ENCODE data around the gene NPM3. TPM values are rescaled to one million over a fixed set of nuclear protein-coding genes. Genes with fewer than 3 reads are reported as not detected.

Gene NPM3
- total and polyA plus RNA-seq, 2 of the 4 experiments (the other 2 are of a cell fraction): 84.1 to 112 TPM

GRCh38 chr10:101831169-101831811 is 48.0 kb upstream of the NPM3 start (continued):
- TF ChIP-seq BHLHE40 (IDR thresholded peaks at IDR 0.05; ENCODE audit: low read depth, low read length): no peak

- peak overlapping the region; percentile 75 for H4K91ac ChIP-seq (ENCODE audit: insufficient read depth, low read depth, low read length)
- peak overlapping the region; percentile 23 for H3K27ac ChIP-seq (ENCODE audit: insufficient read depth, low read length)
- CTCF ChIA-PET: no interaction called here
- peaks cover 8% of the 10 kb centered on the region for H4K20me1 ChIP-seq (ENCODE audit: insufficient read depth, low read length)
- peaks cover 26% of the 10 kb centered on the region for H3K9me1 ChIP-seq (ENCODE audit: insufficient read depth, low read length)
- peak overlapping the region; percentile 84 for H3K14ac ChIP-seq (replicated peaks; ENCODE audit: low read depth, low read length)
- H2BK5ac ChIP-seq (ENCODE audit: low read depth, low read length, poor library complexity, severe bottlenecking): peak overlapping the region; percentile 53
- H3K4me2 ChIP-seq (ENCODE audit: low read depth, low read length): peak overlapping the region; percentile 71
- H2AFZ ChIP-seq (replicated peaks; ENCODE audit: low read length, poor library complexity): peak overlapping the region; percentile 100
- H3K18ac ChIP-seq (ENCODE audit: low read depth, low read length): peak overlapping the region; percentile 5; the same call in 1 of the 2 replicates
- peak overlapping the region; percentile 36 for H3K9ac ChIP-seq (ENCODE audit: low read depth, low read length)
- peak overlapping the region; percentile 52 to 91 for H4K8ac ChIP-seq (ENCODE audit: low read depth in 2 of 2, low read length in 2 of 2)
- POLR2A ChIA-PET (ENCODE audit: unreplicated experiment): no interaction called here
- dilution Hi-C loops (cut with HindIII; ENCODE audit: low sequenced_read_pairs, unreplicated experiment): no loop called here
- H3K56ac ChIP-seq (ENCODE audit: extremely low read depth, insufficient read depth, low read length): no peak overlapping the region
- no peaks in the 10 kb centered on the region for H3K27me3 ChIP-seq (ENCODE audit: control insufficient read depth, insufficient read depth, low read length)
- DNase-seq (peak; percentile 88), ATAC-seq (ENCODE audit: low read depth) (peak; percentile 86)
- H3K79me1 ChIP-seq (ENCODE audit: low read depth in 1 of 2, low read length in 2 of 2): peaks cover 0 to 25% of the 10 kb centered on the region in 2 experiments; a peak in 2 of 4 replicates
- intact Hi-C loops (cut with micrococcal nuclease): no loop called here
- peak overlapping the region; percentile 36 for H3K4me3 ChIP-seq (ENCODE audit: insufficient read depth, low read depth, low read length)
- H4K5ac ChIP-seq (ENCODE audit: low read depth, low read length): peak overlapping the region; percentile 14
- no peak overlapping the region for H2BK15ac ChIP-seq (ENCODE audit: low read depth, low read length)
- H2AK9ac ChIP-seq (replicated peaks; ENCODE audit: low read depth, low read length, poor library complexity): peak overlapping the region; percentile 98
- peak overlapping the region; percentile 91 for H2AK5ac ChIP-seq (ENCODE audit: low read depth, low read length)
- H3K9me3 ChIP-seq (ENCODE audit: control insufficient read depth, insufficient read depth, low read length): no peaks in the 10 kb centered on the region
- peak overlapping the region; percentile 76; the same call in 1 of the 2 replicates for H3K23ac ChIP-seq (ENCODE audit: low read depth, low read length)
- in situ Hi-C loops (cut with MboI; ENCODE audit: low sequenced_read_pairs): no loop called here
- H3K4ac ChIP-seq (ENCODE audit: low read depth, low read length): peak overlapping the region; percentile 84
- H2BK120ac ChIP-seq (ENCODE audit: low read depth, low read length): peak overlapping the region; percentile 37; the same call in 1 of the 2 replicates
- H2BK20ac ChIP-seq (ENCODE audit: low read depth, low read length): no peak overlapping the region
- H3K36me3 ChIP-seq (ENCODE audit: control insufficient read depth, insufficient read depth, low read length): no peaks in the 10 kb centered on the region; the same call in 1 of the 2 replicates
- H3K4me1 ChIP-seq (ENCODE audit: control insufficient read depth, insufficient read depth, low read length): peaks cover 6% of the 10 kb centered on the region
- BruUV-seq (replicated peaks): no TSS peak
- WGBS, 2 experiments (ENCODE audit: extremely low coverage in 2 of 2, insufficient read length in 1 of 2): 0% methylated on average over 9 of the region's 56 CpGs; no CpG with 5 or more reads in 1 of the 2 experiments
- TF ChIP-seq RCOR1 (IDR thresholded peaks at IDR 0.05; ENCODE audit: insufficient replicate concordance, low read length) (no peak), MXI1 (IDR thresholded peaks at IDR 0.05; ENCODE audit: borderline replicate concordance, low read depth, low read length) (peak; percentile 87; the same call in 1 of the 2 replicates), NFE2L2 (IDR thresholded peaks at IDR 0.05; ENCODE audit: low read depth, low read length) (no peak), RFX5 (IDR thresholded peaks at IDR 0.05; ENCODE audit: low read depth, low read length) (no peak), BHLHE40 (IDR thresholded peaks at IDR 0.05; ENCODE audit: low read depth, low read length) (peak; percentile 72), POLR2A (IDR thresholded peaks at IDR 0.05; ENCODE audit: low read depth, low read length) (no peak), CTCF (conservative IDR thresholded peaks at IDR 0.05; ENCODE audit: low read depth, low read length) (no peak), RAD21 (IDR thresholded peaks at IDR 0.05; ENCODE audit: low read length) (no peak), CHD1 (IDR thresholded peaks at IDR 0.05; ENCODE audit: low read depth, low read length) (no peak), USF2 (IDR thresholded peaks at IDR 0.05; ENCODE audit: low read depth, low read length) (peak; percentile 25; the same call in 1 of the 2 replicates), FOS (IDR thresholded peaks at IDR 0.05; ENCODE audit: low read depth, low read length) (no peak), CEBPB (IDR thresholded peaks at IDR 0.05; ENCODE audit: low read depth, low read length) (no peak)
Observed at GRCh38 chr10:101830322-101831168, 47.3 kb upstream of the NPM3 start.
